IPS-20b (cell line): Measurements from ENCODE around the gene NGF.

Source experiments
- H3K27ac ChIP-seq: one replicate; pipeline ENCODE4 v1.5.1; 2013; ENCODE audit warnings: low read length
- H3K27me3 ChIP-seq: 2 replicates; pipeline ENCODE4 v1.6.1; 2013; ENCODE audit warnings: mild to moderate bottlenecking, low read length, inconsistent platforms; ENCODE audit not compliant: insufficient read depth
- H3K36me3 ChIP-seq: 2 replicates; pipeline ENCODE4 v1.6.1; 2013; ENCODE audit warnings: low read depth, mild to moderate bottlenecking, inconsistent platforms, low read length, moderate library complexity; ENCODE audit not compliant: insufficient read depth
- H3K4me1 ChIP-seq: 2 replicates; pipeline ENCODE4 v1.6.1; 2013; ENCODE audit warnings: mild to moderate bottlenecking, control low read depth, inconsistent platforms, low read length, moderate library complexity; ENCODE audit not compliant: insufficient read depth
- H3K4me3 ChIP-seq: 2 replicates; pipeline ENCODE4 v1.5.1; 2013; ENCODE audit warnings: mild to moderate bottlenecking, low read length, inconsistent platforms
- H3K9ac ChIP-seq: 2 replicates; pipeline ENCODE4 v1.6.1; 2013; ENCODE audit warnings: low read depth, mild to moderate bottlenecking, inconsistent platforms, low read length, moderate library complexity
- H3K9me3 ChIP-seq: 2 replicates; pipeline ENCODE4 v1.6.1; 2013; ENCODE audit warnings: mild to moderate bottlenecking, low read depth, low read length, inconsistent platforms; ENCODE audit not compliant: insufficient read depth

NGF gene

GRCh38 chr1:115307661-115308060 is 30.4 kb downstream of the NGF start:
- no peaks in the 10 kb centered on the region for H3K9me3 ChIP-seq
- H3K36me3 ChIP-seq = no peaks in the 10 kb centered on the region
- no peaks in the 10 kb centered on the region for H3K27me3 ChIP-seq
- H3K4me1 ChIP-seq = no peaks in the 10 kb centered on the region; the same call in 1 of the 2 replicates
- H3K27ac ChIP-seq = no peak overlapping the region
- no peak overlapping the region for H3K4me3 ChIP-seq
- no peak overlapping the region for H3K9ac ChIP-seq

GRCh38 chr1:115306146-115306545 is 31.9 kb downstream of the NGF start:
- peaks cover 2% of the 10 kb centered on the region for H3K4me1 ChIP-seq
- no peak overlapping the region for H3K4me3 ChIP-seq
- H3K9ac ChIP-seq = no peak overlapping the region
- H3K36me3 ChIP-seq = no peaks in the 10 kb centered on the region
- H3K27me3 ChIP-seq = no peaks in the 10 kb centered on the region
- H3K27ac ChIP-seq = no peak overlapping the region
- no peaks in the 10 kb centered on the region for H3K9me3 ChIP-seq

GRCh38 chr1:115303364-115303763 is 34.7 kb downstream of the NGF start:
- Histone ChIP-seq H3K27me3 (no peaks in the 10 kb centered on the region), H3K36me3 (no peaks in the 10 kb centered on the region), H3K27ac (no peak overlapping the region), H3K4me1 (peaks cover 15% of the 10 kb centered on the region), H3K9ac (no peak overlapping the region), H3K4me3 (no peak overlapping the region), H3K9me3 (no peaks in the 10 kb centered on the region)

GRCh38 chr1:115302390-115302961 is 35.6 kb downstream of the NGF start:
- Histone ChIP-seq H3K27me3 (no peaks in the 10 kb centered on the region), H3K9ac (no peak overlapping the region), H3K36me3 (no peaks in the 10 kb centered on the region), H3K27ac (no peak overlapping the region), H3K4me1 (peaks cover 15% of the 10 kb centered on the region), H3K9me3 (no peaks in the 10 kb centered on the region), H3K4me3 (no peak overlapping the region)

GRCh38 chr1:115301438-115302020 is 36.5 kb downstream of the NGF start:
- Histone ChIP-seq H3K4me3 (no peak overlapping the region), H3K9ac (no peak overlapping the region), H3K27ac (no peak overlapping the region), H3K4me1 (peaks cover 15% of the 10 kb centered on the region), H3K36me3 (no peaks in the 10 kb centered on the region), H3K27me3 (no peaks in the 10 kb centered on the region), H3K9me3 (no peaks in the 10 kb centered on the region)

- no peak overlapping the region for H3K27ac ChIP-seq
Observed at GRCh38 chr1:115300087-115300876, 37.8 kb downstream of the NGF start.

GRCh38 chr1:115299266-115299665 is 38.8 kb downstream of the NGF start:
- H3K36me3 ChIP-seq = no peaks in the 10 kb centered on the region
- H3K4me1 ChIP-seq = peaks cover 15% of the 10 kb centered on the region
- H3K27ac ChIP-seq = no peak overlapping the region
- H3K9me3 ChIP-seq = no peaks in the 10 kb centered on the region
- no peaks in the 10 kb centered on the region for H3K27me3 ChIP-seq
- no peak overlapping the region for H3K9ac ChIP-seq
- no peak overlapping the region for H3K4me3 ChIP-seq

More at GRCh38 chr1:115300087-115300876, 37.8 kb downstream of the NGF start:
- Histone ChIP-seq H3K36me3 (no peaks in the 10 kb centered on the region), H3K9me3 (no peaks in the 10 kb centered on the region), H3K4me3 (no peak overlapping the region), H3K9ac (no peak overlapping the region), H3K27me3 (no peaks in the 10 kb centered on the region), H3K4me1 (peaks cover 15% of the 10 kb centered on the region)

GRCh38 chr1:115296981-115297380 is 41.1 kb downstream of the NGF start:
- H3K4me3 ChIP-seq = no peak overlapping the region
- no peaks in the 10 kb centered on the region for H3K27me3 ChIP-seq
- no peak overlapping the region for H3K27ac ChIP-seq
- H3K4me1 ChIP-seq = peaks cover 13% of the 10 kb centered on the region
- no peaks in the 10 kb centered on the region for H3K36me3 ChIP-seq
- no peak overlapping the region for H3K9ac ChIP-seq
- no peaks in the 10 kb centered on the region for H3K9me3 ChIP-seq

- no peaks in the 10 kb centered on the region for H3K27me3 ChIP-seq
- H3K4me3 ChIP-seq = no peak overlapping the region
- peaks cover 13% of the 10 kb centered on the region for H3K4me1 ChIP-seq
- H3K9me3 ChIP-seq = no peaks in the 10 kb centered on the region
- no peak overlapping the region for H3K27ac ChIP-seq
- H3K9ac ChIP-seq = no peak overlapping the region
- no peaks in the 10 kb centered on the region for H3K36me3 ChIP-seq
Observed at GRCh38 chr1:115295904-115296696, 41.9 kb downstream of the NGF start.

- no peaks in the 10 kb centered on the region for H3K36me3 ChIP-seq
- H3K4me3 ChIP-seq = no peak overlapping the region
- no peaks in the 10 kb centered on the region for H3K9me3 ChIP-seq
- no peak overlapping the region for H3K9ac ChIP-seq
- H3K27me3 ChIP-seq = no peaks in the 10 kb centered on the region
- H3K4me1 ChIP-seq = no peaks in the 10 kb centered on the region
- no peak overlapping the region for H3K27ac ChIP-seq
Observed at GRCh38 chr1:115293899-115294298, 44.1 kb downstream of the NGF start.

- peaks cover 3% of the 10 kb centered on the region; the same call in 1 of the 2 replicates for H3K4me1 ChIP-seq
- H3K27me3 ChIP-seq = no peaks in the 10 kb centered on the region
- H3K9me3 ChIP-seq = no peaks in the 10 kb centered on the region
- no peak overlapping the region for H3K4me3 ChIP-seq
- H3K9ac ChIP-seq = no peak overlapping the region
- H3K36me3 ChIP-seq = no peaks in the 10 kb centered on the region
- no peak overlapping the region for H3K27ac ChIP-seq
Observed at GRCh38 chr1:115293006-115293405, 45.0 kb downstream of the NGF start.
